Uterus (tissue), 2 donors: ENCODE data around the gene MBP.

Source experiments
- CTCF ChIP-seq, 4 experiments: fragments of 200-600 bp in 2 of 4; fragments of 450-650 bp in 2 of 4; sonication (generic) in 2 of 4; IDR thresholded peaks; one replicate each; pipeline ENCODE4 v1.5.1; 2016 to 2019; ENCODE audit warnings: antibody characterized with exemption in 4 of 4, mild to moderate bottlenecking in 2 of 4, moderate library complexity in 1 of 4
- POLR2A ChIP-seq, 2 donors: fragments of 450-650 bp; IDR thresholded peaks; one replicate each; pipeline ENCODE4 v1.6.1; 2016; ENCODE audit warnings: antibody characterized with exemption in 2 of 2, mild to moderate bottlenecking in 1 of 2, moderate library complexity in 1 of 2

GRCh38 chr18:76932026-76932819 is 200.4 kb downstream of the MBP start:
- no peak for TF ChIP-seq CTCF (IDR thresholded peaks at IDR 0.05)
- no peak for TF ChIP-seq POLR2A (IDR thresholded peaks at IDR 0.05)
